Neural cell (in vitro differentiated cells): Measurements from ENCODE around the gene RIPOR2. TPM values are rescaled to one million over a fixed set of nuclear protein-coding genes. Genes with fewer than 3 reads are reported as not detected.

Experiments used
- H2AFZ ChIP-seq: fragments of 200-600, 300-800 bp; sonication (generic), shearing (Covaris generic); 2 replicates; pipeline ENCODE4 v1.6.0; 2014; ENCODE audit warnings: low read depth, mild to moderate bottlenecking, antibody characterized with exemption, low read length, moderate library complexity
- H3F3A ChIP-seq: fragments of 200-600 bp; shearing (Covaris generic); 2 replicates; pipeline ENCODE4 v1.6.1; 2016; ENCODE audit warnings: mild to moderate bottlenecking, moderate library complexity, mixed read lengths, antibody characterized with exemption, low read length; ENCODE audit not compliant: insufficient read depth, poor library complexity, severe bottlenecking
- H3K27ac ChIP-seq: fragments of 200-600, 300-800 bp; sonication (generic), shearing (Covaris generic); 2 replicates; pipeline ENCODE4 v1.5.1; 2014; ENCODE audit warnings: mild to moderate bottlenecking, low read length, moderate library complexity
- H3K27me3 ChIP-seq: fragments of 300-800, 200-600 bp; sonication (generic), shearing (Covaris generic); 2 replicates; pipeline ENCODE4 v1.6.0; 2014; ENCODE audit warnings: mild to moderate bottlenecking, low read depth, low read length, moderate library complexity; ENCODE audit not compliant: insufficient read depth
- H3K36me3 ChIP-seq: fragments of 300-800, 200-600 bp; sonication (generic), shearing (Covaris generic); 2 replicates; pipeline ENCODE4 v1.5.1; 2014; ENCODE audit warnings: mild to moderate bottlenecking, antibody characterized with exemption, low read length, moderate library complexity; ENCODE audit not compliant: insufficient read depth
- H3K4me2 ChIP-seq: fragments of 300-800, 200-600 bp; sonication (generic), shearing (Covaris generic); 2 replicates; pipeline ENCODE4 v1.6.0; 2014; ENCODE audit warnings: mild to moderate bottlenecking, low read length
- H3K4me3 ChIP-seq: fragments of 300-800, 200-600 bp; sonication (generic), shearing (Covaris generic); 2 replicates; pipeline ENCODE4 v1.5.1; 2014; ENCODE audit warnings: mild to moderate bottlenecking, low read length, moderate library complexity
- H3K79me2 ChIP-seq: fragments of 200-600 bp; shearing (Covaris generic); replicated peaks from 2 replicates; pipeline ENCODE4 v1.6.0; 2014; ENCODE audit warnings: mild to moderate bottlenecking, low read length, moderate library complexity; ENCODE audit not compliant: insufficient read depth
- H3K9ac ChIP-seq: fragments of 300-800, 200-600 bp; sonication (generic), shearing (Covaris generic); 2 replicates; pipeline ENCODE4 v1.6.1; 2016; ENCODE audit warnings: mild to moderate bottlenecking, low read length, mixed read lengths
- H3K9me2 ChIP-seq: fragments of 200-600 bp; shearing (Covaris generic); 2 replicates; pipeline ENCODE4 v1.6.1; 2016; ENCODE audit warnings: mild to moderate bottlenecking, low read length, mixed read lengths; ENCODE audit not compliant: insufficient read depth
- H3K9me3 ChIP-seq: fragments of 200-600, 300-800 bp; sonication (generic), shearing (Covaris generic); 2 replicates; pipeline ENCODE4 v1.6.1; 2016; ENCODE audit warnings: mild to moderate bottlenecking, mixed run types, low read length, moderate library complexity, mixed read lengths
- H4K20me1 ChIP-seq: fragments of 200-600 bp; shearing (Covaris generic); 2 replicates; pipeline ENCODE4 v1.6.1; 2016; ENCODE audit warnings: mild to moderate bottlenecking, mixed run types; ENCODE audit not compliant: insufficient read depth
- CTCF ChIP-seq: fragments of 450-650 bp; IDR thresholded peaks from 2 replicates; pipeline ENCODE4 v1.5.1; 2014; ENCODE audit warnings: antibody characterized with exemption, mild to moderate bottlenecking, moderate library complexity; ENCODE audit not compliant: poor library complexity, severe bottlenecking
- EP300 ChIP-seq: fragments of 450-650 bp; conservative IDR thresholded peaks from 2 replicates; pipeline ENCODE4 v1.6.1; 2014; ENCODE audit warnings: antibody characterized with exemption, mild to moderate bottlenecking, moderate library complexity; ENCODE audit not compliant: poor library complexity, severe bottlenecking
- EZH2 ChIP-seq: fragments of 200-600, 300-800 bp; shearing (Covaris generic), sonication (generic); IDR thresholded peaks from 2 replicates; pipeline ENCODE4 v1.6.1; 2014; ENCODE audit warnings: antibody characterized with exemption, low read length, borderline replicate concordance, mild to moderate bottlenecking; ENCODE audit not compliant: insufficient read depth, poor library complexity, severe bottlenecking
- MXI1 ChIP-seq: fragments of 450-650 bp; conservative IDR thresholded peaks from 2 replicates; pipeline ENCODE4 v1.6.1; 2014; ENCODE audit warnings: antibody characterized with exemption, mild to moderate bottlenecking; ENCODE audit not compliant: poor library complexity, severe bottlenecking
- POLR2AphosphoS5 ChIP-seq: IDR thresholded peaks from 2 replicates; pipeline ENCODE4 v1.6.1; 2012
- RAD21 ChIP-seq: fragments of 450-650 bp; conservative IDR thresholded peaks from 2 replicates; pipeline ENCODE4 v1.6.1; 2014; ENCODE audit warnings: antibody characterized with exemption, mild to moderate bottlenecking, moderate library complexity
- REST ChIP-seq: IDR thresholded peaks from 2 replicates; pipeline ENCODE4 v1.6.1; 2012; ENCODE audit warnings: borderline replicate concordance
- SMC3 ChIP-seq: fragments of 450-650 bp; conservative IDR thresholded peaks from 2 replicates; pipeline ENCODE4 v1.6.1; 2014; ENCODE audit warnings: antibody characterized with exemption, mild to moderate bottlenecking, moderate library complexity; ENCODE audit not compliant: poor library complexity
- TAF1 ChIP-seq: IDR thresholded peaks from 2 replicates; pipeline ENCODE4 v1.6.1; 2012; ENCODE audit warnings: low read depth
- polyA plus RNA-seq: library from polyadenylated mRNA; depleted of rRNA; stranded (reverse); fragments of >200 nt; gene quantifications from 2 replicates; pipeline ENCODE4 v1.2.3, GENCODE V29; 2014

The RIPOR2 gene
- polyA plus RNA-seq, 1 donor from 2014 or later: 83.8 TPM

- H3F3A ChIP-seq: peaks cover 5% of the 10 kb centered on the region
- no peak overlapping the region for H3K4me3 ChIP-seq
- no peaks in the 10 kb centered on the region for H3K9me3 ChIP-seq
- no peaks in the 10 kb centered on the region for H3K9me2 ChIP-seq
- H3K27ac ChIP-seq: no peak overlapping the region
- H2AFZ ChIP-seq: no peak overlapping the region
- TF ChIP-seq EZH2 (no peak), CTCF (no peak), MXI1 (no peak), SMC3 (no peak), POLR2AphosphoS5 (no peak), RAD21 (no peak), EP300 (no peak), REST (no peak), TAF1 (no peak)
- no peak overlapping the region for H3K9ac ChIP-seq
- H3K79me2 ChIP-seq: peaks cover 15% of the 10 kb centered on the region
- H3K4me2 ChIP-seq: no peak overlapping the region
- H3K36me3 ChIP-seq: peaks cover 18% of the 10 kb centered on the region
- H3K27me3 ChIP-seq: no peaks in the 10 kb centered on the region
- H4K20me1 ChIP-seq: no peaks in the 10 kb centered on the region
Measured at GRCh38 chr6:24874776-24875533, 60.8 kb downstream of the RIPOR2 start.

GRCh38 chr6:24874128-24874527 is 61.6 kb downstream of the RIPOR2 start:
- Histone ChIP-seq H3K27ac (no peak overlapping the region), H3K9ac (no peak overlapping the region), H4K20me1 (no peaks in the 10 kb centered on the region), H3K4me3 (no peak overlapping the region), H3F3A (peaks cover 5% of the 10 kb centered on the region), H2AFZ (no peak overlapping the region), H3K27me3 (no peaks in the 10 kb centered on the region), H3K4me2 (no peak overlapping the region), H3K9me2 (no peaks in the 10 kb centered on the region), H3K36me3 (peaks cover 18% of the 10 kb centered on the region), H3K79me2 (peaks cover 7% of the 10 kb centered on the region), H3K9me3 (no peaks in the 10 kb centered on the region)
- TF ChIP-seq SMC3 (no peak), EP300 (no peak), EZH2 (no peak), REST (no peak), CTCF (no peak), POLR2AphosphoS5 (no peak), RAD21 (no peak), TAF1 (no peak), MXI1 (no peak)
